NCI-H146 (cell line): ENCODE data around the gene DCLK1.
A peak's percentile ranks its signal among the peaks of the same experiment; 100 is the strongest.

Experiments used
- DNase-seq: peaks from one replicate; lab custom pipeline; 2025; lab: John Stamatoyannopoulos, UW

DCLK1 gene

DNA sequence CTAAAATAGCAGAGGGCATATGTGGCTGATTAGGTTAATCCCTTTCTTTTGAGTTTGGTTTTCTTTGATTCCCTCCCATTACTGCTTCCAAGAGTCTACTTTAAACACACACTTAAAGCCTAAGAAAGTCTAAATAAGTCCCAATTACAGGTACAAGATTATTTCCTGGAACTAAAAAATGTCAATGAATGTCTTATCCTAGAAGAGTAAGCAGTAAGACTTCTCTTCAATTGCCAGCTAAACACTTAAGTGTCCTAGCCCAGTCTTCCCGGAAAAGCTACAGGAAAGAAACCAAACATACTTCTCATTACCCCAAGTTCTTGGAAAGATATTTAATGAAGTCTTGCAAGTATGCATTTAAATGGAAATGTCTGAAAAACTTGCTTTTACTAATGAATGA lies 233.1 kb downstream of the DCLK1 start:
- DNase-seq, result no peak

DNA sequence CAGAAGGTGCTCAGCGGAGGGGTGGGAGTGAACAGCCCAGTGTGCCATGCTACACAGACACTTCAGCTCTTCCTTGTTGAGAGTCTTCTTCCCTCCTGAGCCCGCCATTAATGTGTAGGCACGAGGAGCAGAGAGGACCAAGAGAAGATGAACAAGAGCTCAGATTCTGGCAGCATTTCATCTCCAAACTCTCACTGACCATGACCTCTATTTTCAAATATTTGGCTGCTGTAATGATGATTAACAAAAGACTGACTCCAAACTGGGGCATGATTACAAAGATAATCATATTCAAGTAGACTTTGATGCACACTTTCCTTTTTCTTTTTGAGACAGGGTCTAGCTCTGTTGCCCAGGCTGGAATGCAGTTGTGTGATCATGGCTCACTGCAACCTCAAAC lies 236.5 kb downstream of the DCLK1 start:
- DNase-seq, result no peak

DNA sequence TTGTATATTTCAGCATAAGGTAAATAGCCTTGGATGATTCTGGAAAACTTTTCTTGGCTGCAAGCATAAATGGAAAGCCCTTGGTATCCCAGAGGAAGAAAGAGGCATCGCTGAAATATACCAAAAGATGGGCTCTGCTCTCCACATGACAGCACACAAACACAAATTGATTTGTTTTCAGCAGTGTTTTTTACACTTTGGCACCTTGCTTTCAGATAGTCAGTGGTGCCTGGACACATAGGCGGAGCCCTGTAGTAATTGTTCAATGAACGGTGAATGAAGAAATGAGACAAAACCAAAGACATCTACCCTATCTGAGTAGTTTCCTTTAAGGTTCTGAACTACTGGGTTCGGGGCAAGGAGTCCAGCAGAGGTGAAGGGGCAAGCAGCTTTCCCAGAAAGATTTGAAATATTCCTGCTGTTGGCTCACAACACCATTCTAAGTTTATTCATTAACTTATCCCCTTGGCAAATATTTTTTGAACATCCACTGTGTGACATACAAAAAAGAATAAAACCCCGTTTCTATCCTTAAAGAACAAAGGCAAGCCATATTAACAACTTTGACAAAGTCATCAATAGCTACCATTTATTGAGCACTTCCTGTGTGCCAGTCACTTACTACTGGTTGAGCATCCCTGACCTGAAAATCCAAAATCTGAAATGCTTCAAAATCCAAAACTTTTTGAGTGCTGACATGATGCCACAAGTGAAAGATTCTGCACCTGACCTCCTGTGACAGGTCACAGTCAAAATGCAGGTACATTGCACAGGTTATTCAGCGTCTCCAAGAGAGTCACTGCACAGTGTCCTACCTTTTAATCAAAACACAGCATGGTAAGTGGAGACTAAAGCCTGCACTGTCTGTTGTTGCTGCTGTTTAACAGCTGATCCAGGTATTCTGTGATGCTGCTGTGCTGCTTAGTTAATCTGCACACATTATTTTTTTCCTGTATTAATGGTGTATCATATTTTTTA lies 238.1 kb downstream of the DCLK1 start:
- DNase-seq, result no peak

DNA sequence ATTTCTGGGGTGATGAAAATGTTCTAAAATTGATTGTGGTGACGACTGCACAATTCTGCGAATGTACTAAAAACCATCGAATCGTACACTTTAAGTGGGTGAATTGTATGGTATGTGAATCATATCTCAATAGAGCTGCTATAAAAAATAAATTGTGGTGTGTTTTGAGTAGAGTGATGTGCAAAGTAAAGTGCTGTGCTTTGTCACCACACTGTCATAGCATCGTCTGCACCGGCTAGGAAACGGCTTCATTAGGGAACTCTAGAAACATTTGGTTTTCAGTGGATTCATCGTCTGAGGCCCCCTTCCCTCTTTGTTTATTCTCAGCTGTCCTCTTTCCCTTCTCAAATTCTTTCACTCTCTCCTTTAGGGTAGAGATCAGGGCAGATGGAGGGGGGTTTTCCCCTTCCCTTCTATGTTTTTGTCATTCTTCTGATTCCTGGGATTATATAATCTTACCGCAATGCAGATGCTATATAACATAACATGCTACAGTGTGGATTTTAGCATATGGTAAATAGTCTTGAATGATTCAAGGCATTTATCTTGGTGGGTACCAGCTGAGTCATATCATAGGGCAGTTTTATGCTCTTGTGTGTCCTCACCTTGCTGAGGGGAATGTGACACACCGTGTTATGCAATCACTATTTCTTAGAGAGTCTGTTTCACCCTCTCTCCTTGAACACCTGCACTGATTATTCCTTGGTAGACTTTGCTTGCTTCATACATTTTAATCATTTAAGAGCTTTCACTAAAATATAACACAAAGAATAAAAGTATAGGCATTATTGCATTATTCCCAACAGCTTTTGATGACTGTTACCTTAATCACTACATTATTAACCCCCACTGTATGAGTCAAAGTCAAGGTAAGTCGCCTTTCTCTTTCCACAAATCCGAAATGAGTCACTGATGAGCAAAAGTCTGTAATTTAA lies 239.4 kb downstream of the DCLK1 start:
- DNase-seq, result no peak

DNA sequence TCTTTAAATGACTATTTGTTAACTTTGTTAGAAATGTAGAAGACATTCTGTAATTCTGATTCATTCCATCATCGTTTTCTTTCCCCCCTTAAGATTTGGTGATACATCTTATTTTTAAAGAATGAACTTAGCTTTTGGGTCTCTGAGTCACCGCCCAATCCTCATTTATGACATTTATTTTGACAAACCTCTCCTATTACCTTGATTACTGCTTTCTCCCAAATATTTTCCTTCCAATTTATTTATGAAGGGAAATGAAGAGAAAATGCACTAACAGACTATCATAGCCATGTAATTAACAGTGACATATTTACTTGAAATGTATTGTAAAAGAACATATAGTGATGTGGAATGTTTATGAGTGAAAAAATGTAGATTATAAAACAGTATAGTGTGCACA lies 241.6 kb downstream of the DCLK1 start:
- DNase-seq, result no peak

DNA sequence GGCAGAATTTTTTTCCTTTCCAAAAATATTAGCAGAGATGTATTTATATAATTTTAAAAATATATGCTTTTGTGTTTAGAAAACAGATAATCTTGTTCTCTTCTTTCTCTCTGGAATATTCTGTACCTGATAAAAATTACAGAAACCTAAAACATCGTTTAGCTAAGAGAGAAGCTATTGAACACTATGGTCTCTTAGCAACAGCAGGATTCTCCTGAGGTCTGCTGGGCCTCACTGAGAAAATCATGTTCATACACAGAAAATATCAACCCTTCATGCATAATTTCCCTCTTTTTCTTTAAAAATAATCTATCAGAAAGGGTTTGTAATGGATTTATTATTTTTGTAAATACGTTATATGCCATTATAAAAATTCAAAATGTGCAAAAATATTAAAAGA lies 242.2 kb downstream of the DCLK1 start:
- no peak for DNase-seq

DNA sequence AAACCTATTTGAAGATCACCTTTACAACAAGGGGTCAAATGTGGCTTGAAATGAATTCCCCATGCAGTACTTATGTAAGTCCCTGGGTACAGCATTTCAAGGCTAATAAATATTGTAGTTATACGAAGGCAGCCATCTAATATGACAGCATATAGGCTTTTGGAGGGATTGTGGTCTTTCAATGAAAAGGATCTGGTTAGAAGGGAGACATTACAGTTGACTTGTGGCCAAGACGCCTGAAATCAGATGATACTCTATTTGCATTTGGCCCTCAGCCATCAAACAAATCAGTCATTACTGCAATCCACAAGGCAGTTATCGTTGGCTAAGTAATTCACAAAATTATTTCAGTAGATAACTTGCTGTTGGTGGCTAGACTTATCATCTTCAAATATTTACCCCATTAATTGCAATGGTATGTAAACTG lies 242.7 kb downstream of the DCLK1 start:
- DNase-seq, result peak; percentile 91

DNA sequence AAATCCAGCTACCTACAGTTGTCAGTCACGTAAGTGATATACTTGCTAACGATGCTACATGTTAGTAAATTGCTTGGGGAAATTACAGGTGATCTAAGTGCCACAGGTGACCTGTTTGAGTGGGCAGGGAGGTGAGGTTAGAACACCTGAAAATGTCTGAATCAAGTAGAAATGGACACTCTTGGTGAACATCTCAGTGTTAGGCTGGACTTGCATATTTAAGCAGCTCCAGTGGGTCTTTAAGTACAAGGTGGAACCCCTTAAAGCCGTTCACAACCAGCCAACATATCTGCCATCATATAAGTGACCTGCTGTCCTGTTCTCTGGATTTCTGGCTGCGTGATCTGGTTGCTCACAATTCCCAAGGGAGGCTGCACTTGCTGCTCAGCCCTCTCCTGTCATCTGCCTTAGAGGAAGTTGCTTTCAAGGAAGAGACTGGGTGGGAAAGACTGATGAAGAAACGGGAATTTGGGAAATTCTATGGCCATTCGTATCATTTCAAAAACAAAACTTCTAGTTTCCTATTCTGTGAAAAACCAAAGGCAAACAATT lies 244.0 kb downstream of the DCLK1 start:
- no peak for DNase-seq

DNA sequence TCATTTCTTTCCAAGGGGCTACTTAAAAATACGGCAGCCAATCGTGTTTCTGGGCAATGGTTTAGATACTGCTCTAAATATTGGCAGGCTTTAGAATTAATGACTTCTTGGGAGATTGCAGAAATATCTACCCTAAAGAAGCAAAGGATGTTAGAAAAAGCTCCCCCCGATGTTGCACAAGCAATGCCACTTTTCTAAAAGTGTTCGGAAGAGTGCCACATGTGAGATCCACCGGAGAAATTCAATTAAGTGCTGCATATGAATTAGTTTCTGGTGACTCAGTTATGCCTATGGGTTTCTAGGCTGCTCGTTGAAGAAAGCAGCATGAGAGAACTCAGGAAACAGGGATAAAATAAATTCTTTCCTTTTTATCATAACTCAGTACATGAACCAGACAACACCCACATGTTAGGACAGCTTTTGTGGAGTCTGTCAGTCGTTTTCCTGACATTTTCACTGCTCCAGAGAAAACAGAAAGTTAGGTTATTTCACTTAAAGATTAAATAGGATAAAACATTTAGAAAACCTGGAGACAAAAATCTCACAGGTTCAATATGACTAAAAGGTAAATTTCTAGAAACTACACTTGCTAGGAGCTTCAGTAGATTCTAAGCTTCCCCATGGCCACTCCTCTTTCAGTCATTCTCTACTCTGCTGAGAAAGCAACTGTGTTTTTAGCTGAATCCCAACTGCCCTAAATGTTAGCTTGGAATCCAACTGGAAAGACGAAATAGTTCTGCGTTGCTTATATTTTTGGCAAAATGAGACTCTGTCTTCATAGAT lies 244.7 kb downstream of the DCLK1 start:
- no peak for DNase-seq

DNA sequence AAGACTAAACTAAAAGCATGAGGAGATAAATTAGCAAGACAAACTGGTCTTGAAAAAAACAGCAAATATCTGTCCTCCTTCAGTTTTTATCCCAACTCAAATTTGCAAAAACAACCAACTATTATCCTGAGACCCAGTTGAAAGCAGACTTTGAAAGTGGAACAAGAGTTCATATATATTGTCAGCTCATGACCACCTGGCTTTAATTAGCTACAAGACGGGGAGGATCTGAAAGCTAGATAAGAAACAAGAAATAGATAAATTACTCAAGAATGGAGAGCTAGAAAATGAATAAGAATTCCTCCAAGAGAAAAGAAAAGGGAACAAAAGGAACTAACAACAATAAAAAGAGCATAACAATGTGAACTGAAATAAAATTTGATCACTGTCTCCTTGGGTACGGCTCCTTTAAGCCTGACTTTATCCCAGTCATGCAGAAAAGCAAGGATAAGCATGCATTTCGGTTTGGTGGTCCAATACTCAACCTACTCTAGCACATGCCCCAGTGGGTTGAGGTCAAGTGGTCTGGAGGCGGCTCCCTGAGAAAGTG lies 246.9 kb downstream of the DCLK1 start:
- no peak for DNase-seq

DNA sequence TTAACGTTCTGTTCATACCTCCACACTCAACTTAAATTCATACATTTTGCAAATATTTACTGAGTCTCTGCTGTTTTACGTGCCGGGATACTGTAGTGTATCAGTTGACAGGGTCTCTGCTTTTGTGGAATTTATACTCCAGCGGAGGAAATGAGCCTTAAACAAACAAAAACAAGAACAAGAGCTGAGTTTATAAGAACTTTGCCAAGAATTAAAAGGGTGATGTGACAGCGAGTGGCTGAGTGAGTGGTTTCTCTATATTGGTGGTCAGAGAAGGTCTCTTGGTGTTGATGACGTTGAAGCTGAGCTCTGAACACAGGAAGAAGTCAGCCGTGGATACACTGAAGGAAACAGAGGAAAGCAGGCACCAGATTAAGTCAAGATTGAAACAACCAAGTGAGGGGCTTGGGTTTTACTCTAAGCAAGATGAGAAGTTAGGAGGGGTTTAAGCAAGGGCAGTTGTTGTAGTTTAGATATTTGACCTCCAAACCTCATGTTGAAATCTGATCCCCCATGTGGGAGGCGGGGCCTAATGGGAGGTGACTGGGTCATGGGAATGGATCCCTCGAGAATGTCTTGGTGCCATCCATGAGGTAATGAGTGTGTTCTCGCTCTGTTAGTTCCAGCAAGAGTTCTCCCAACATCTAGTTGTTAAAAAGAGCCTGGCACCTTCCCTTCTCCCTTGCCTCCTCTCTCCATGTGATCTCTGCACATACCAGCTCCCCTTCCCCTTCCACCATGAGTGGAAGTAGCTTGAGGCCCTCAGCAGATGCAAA lies 248.3 kb downstream of the DCLK1 start:
- DNase-seq, result no peak

DNA sequence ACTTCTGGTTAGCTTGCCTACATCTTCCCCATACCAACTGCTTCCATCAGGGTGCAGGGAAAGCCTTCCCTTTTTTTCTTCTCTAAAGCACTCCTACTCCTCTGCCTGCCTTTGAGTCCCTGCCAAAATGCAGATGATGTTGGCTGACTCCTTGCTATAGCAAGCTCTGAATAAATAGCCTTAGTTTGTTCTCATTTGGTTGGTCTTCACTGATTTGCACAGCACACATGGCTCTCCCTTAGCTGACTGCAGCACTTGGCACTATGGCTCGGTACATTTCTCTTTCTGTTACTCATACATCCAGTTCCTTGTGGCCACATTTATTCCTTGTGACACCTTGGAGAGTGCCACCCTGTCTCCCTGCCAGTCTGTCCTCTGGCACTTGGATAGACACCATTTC lies 249.8 kb downstream of the DCLK1 start:
- no peak for DNase-seq

DNA sequence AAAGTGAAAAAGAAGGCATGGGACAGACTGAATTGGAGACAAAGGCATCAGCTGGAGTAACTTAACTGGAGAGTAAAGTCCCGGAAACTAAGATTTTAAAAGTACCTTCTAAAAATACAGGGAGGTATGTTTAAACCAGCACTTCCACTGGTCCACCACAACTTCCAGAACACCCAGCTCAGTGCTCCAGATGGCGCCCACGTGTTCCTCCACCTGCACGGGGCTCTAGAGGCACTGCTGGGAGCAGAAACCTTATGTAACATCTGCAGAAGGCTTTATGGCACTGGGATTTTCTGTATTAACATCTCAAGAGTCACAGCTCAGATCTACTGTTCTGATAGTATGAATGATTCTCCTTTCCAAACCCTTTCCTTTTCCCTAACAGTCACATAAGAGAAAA lies 252.1 kb downstream of the DCLK1 start:
- no peak for DNase-seq

DNA sequence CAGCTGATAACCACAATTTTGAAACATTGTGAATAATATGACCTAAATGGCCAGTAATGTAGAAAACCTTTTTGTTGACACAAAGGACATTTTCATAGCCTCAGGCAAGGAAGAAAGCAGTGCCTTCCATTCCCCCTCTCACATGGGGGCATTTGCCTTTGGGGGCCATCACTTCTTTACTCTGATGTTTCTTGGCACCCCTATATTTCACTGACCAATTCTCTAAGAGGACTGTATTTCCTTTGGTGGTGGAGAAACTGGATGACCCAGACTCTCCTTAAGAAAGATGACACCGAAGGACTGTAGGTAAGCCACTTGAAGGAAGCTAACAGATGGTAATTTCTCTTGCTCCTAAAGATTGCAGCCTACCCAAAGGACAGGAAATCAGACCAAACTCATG lies 254.6 kb downstream of the DCLK1 start:
- DNase-seq, result no peak

DNA sequence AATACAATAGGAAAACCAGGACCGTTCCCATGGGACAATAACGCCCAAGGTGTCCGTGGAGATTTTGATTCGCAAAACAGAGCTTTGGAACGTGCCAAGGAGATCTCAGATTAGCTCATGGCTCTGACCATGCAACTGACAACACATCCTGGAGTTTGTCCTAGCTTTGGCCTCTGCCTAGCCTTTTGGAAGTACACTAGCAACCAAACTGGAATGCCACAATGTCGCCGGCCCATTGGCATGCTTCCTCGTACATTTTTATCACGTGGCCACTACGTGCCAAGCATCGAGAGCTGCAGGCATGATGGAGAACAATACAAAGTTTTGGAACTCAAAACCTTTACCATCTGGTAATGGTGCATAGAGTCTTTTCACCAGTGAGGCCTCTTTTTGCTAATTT lies 256.5 kb downstream of the DCLK1 start:
- DNase-seq, result no peak

DNA sequence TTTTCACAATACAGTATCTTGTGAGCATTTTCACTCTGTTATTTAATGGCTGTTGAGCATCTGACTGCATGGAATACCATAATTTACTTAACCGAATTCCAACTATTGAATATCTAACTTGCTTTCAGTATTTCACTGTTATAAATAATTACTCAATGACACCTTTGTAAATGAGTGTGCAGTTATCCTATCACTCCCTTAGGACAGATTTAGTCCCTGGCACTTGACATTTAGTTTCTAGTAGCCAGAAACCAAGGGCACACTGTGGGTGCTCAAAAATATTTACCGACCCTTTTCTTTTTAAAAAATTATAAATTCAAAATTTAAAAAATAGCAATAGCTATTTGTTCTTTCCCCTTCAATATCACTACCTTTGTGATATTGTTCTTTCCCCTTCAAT lies 258.8 kb downstream of the DCLK1 start:
- no peak for DNase-seq

DNA sequence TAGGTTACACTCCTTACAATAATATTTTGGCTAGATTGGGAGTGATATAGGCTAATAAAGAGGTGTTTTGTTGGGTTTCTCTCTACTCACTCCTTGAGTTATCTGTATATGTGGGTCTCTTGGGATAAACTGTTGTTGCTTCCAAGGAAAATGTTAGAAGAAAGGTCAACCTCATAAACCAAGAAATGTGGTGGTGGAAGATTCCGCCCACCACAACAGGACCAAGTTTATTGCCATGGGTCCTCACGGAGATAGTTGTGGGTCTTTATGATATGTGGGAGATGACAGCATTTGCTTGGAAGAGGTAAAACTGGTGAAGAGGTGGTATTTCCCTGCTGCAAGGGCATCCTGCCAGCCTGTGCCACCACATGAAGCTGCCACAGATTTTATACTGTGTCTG lies 259.6 kb downstream of the DCLK1 start:
- DNase-seq, result no peak

DNA sequence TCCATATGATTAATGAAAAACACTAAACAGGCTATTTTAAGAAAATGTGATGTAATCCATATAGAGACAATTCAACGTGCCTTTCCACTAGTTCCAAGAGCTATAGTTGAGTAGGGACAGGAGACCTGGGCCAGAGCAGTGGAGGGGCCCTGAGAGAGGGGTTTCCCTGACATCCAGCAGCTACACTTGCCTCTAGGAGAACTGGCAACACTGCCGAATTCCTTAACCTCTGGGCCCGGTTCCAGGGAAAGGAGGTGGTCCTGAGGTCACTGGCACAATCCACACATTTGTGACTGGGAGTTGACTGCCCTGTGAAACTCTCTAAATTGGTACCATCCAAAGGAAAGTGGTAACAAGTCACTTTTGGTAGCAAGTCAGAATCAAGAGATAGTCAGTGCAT lies 264.4 kb downstream of the DCLK1 start:
- DNase-seq, result no peak

DNA sequence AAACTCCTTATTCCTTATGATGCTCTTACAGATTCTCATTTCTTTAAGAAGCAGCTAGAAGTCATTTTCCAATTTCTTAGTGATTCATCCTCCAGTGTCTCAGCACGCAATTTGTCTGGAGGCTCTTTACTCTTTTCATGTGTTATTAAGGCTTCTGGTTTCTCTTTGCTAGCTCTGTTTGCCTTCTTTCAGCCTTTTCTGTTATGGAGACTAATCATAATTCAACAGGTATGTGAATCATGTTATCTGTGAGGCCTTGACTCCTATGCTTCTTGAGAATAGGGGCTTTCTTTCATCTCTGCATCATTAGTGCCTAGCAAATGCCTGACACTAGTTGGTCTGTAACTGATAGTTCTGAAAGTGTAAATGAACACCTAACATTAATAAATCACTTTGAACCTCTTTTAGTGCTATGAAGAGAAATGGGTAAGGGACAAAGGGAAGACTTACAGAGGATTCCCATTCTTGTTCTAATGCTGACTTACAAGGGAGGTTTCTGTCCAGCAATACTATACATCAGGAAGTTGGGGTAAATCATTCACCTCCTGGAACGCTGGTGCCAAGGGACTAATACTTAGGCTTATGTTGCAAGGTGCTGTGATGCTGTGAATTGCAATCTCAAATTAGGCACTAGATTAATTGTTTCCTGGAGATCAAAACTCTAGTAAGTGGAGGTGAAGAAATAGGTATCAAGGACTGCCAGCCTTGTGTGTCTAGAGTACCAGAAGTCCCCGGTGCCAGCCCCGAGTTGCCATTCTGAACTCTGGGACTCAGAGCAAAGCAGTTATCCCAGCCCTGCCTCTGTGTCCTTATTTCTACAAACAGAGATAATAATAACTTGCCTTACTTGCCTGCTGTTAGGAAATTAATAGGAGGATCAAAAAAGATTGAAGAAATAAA lies 265.6 kb downstream of the DCLK1 start:
- no peak for DNase-seq

DNA sequence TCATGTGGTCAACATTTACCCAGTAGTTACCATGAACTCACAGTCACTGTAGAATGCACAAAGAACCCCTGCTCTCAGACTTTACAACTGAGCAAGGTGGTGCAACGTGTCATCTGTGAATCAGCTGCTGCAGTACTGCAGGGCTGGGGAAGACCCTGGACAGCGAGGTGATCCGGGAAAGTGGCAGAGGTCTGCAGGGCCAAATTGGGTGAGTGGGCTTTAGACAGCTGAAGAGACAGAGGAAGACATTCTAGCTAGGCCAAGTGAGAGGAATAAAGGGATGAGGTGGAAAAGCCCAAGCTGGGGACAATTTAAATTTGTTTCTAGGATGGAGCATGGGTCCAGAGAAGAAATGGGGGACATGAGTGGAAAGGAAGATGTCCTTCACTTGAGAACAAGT lies 270.5 kb downstream of the DCLK1 start:
- no peak for DNase-seq
